ENCODE data around the gene KCNK1.

The KCNK1 gene

DNA sequence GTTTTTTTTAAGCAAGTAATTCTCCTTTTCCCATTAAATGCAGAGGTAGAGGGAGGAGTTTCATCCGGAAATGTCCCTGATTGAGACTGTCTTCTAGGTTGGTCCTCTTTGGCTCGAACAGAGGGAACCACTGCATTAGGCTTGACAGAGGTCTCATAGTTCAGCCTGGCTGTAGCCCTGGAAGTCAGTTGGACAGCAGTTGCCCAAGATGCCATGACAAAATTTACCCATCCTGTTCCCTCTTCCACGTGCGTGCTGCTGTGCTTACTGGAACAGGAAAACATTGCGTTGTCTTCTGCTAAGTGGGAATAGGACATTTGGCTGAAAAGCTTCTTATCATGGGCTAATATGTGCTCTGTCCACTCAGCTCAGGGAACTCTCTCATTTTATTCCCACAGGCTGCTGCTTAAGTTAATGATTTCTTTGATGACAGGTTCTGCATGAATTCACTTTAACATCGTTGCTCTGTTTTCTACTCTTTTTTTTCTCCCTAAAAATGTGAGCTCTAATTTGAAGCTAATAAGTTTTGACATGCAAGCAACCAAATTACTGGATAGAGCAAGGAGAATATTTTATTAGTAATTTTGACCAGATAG is 18.0 kb downstream of the KCNK1 start:
- TF ChIP-seq, protein P1, sequence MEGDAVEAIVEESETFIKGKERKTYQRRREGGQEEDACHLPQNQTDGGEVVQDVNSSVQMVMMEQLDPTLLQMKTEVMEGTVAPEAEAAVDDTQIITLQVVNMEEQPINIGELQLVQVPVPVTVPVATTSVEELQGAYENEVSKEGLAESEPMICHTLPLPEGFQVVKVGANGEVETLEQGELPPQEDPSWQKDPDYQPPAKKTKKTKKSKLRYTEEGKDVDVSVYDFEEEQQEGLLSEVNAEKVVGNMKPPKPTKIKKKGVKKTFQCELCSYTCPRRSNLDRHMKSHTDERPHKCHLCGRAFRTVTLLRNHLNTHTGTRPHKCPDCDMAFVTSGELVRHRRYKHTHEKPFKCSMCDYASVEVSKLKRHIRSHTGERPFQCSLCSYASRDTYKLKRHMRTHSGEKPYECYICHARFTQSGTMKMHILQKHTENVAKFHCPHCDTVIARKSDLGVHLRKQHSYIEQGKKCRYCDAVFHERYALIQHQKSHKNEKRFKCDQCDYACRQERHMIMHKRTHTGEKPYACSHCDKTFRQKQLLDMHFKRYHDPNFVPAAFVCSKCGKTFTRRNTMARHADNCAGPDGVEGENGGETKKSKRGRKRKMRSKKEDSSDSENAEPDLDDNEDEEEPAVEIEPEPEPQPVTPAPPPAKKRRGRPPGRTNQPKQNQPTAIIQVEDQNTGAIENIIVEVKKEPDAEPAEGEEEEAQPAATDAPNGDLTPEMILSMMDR (IDR thresholded peaks at IDR 0.05; ENCODE audit: unreplicated experiment in 3 of 3): no peak
- Mint-ChIP-seq H3K27me3 (ENCODE audit: low read depth) (peaks cover 4% of the 10 kb centered on the region), H3K27ac (peak overlapping the region in 2 of 3 experiments; percentile 75 to 81), H3K4me1 (peaks cover 10% of the 10 kb centered on the region), H3K9me3 (peaks cover 9% of the 10 kb centered on the region), H3K4me3 (peak overlapping the region in 1 of 3 experiments; percentile 24), H3K36me3 (ENCODE audit: low read depth) (peaks cover 9% of the 10 kb centered on the region)

DNA sequence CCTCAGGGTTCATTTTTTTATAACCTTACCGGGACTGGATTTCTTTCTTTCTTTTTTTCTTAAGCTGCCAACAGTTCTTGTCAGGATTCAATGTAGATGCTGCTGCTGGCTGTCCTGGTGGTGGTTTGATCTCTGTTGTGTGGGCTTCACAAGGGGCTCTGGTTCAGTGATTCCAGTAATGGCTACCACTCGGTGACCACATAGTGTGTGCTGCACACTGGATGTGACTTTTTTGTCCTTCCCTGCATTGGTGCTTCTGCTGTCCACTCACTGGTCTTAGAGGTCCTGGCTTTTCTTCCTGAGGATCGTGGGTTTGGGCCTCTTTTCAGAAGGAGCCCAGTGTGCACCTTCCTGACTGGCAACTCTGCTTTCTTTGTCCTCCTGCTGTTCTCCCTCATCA is 18.5 kb downstream of the KCNK1 start:
- TF ChIP-seq, protein P1 (IDR thresholded peaks at IDR 0.05; ENCODE audit: unreplicated experiment in 3 of 3): no peak

DNA sequence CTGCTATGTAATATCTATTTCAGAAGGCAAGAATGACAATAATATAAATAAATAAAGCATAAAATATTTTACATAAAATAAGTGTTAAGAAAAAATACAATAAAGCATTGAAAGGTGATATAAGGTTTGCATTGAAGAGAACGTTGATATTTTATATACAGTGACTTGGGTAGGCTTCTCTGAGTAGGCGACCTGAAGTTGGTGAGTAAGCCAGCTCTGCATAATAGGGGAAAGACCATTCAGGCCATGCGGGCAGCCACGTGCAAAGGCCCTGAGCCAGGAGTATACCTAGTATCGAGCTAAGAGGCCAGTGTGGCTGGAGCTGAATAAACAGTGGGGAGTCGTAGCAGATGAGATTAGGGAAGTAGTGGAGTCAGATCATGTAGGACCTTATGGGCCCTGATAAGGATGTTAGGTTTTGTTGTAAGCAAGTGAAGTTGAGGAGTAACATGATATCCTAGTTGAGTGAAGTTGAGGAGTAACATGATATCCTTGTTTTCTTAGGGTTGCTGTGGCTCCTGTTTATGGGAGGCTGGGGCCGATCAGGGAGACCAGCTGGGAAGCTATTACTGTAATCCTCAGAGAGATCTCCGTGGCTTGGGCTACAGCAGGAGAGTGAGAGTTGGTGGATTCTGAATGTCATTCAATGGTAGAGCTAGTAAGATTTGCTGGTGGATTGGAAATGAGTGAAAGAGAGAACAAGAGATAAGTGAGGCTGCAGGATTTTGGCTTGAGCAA is 22.0 kb downstream of the KCNK1 start:
- Mint-ChIP-seq H3K36me3 (ENCODE audit: low read depth) (peaks cover 9% of the 10 kb centered on the region), H3K27ac (peak overlapping the region in 2 of 3 experiments; percentile 9 to 29), H3K27me3 (ENCODE audit: low read depth) (peaks cover 4% of the 10 kb centered on the region), H3K4me3 (peak overlapping the region in 1 of 3 experiments; percentile 3), H3K4me1 (peaks cover 10% of the 10 kb centered on the region), H3K9me3 (peaks cover 9% of the 10 kb centered on the region)
- TF ChIP-seq, protein P1 (IDR thresholded peaks at IDR 0.05; ENCODE audit: unreplicated experiment in 3 of 3): no peak

More for the DNA sequence above, 18.5 kb downstream of the KCNK1 start:
- H3K4me3 Mint-ChIP-seq: no peak overlapping the region
- H3K36me3 Mint-ChIP-seq (ENCODE audit: low read depth): peaks cover 9% of the 10 kb centered on the region
- peaks cover 9% of the 10 kb centered on the region for H3K9me3 Mint-ChIP-seq
- peak overlapping the region in 2 of 3 experiments; percentile 30 to 81 for H3K27ac Mint-ChIP-seq
- H3K27me3 Mint-ChIP-seq (ENCODE audit: low read depth): peaks cover 4% of the 10 kb centered on the region
- peaks cover 10% of the 10 kb centered on the region for H3K4me1 Mint-ChIP-seq

DNA sequence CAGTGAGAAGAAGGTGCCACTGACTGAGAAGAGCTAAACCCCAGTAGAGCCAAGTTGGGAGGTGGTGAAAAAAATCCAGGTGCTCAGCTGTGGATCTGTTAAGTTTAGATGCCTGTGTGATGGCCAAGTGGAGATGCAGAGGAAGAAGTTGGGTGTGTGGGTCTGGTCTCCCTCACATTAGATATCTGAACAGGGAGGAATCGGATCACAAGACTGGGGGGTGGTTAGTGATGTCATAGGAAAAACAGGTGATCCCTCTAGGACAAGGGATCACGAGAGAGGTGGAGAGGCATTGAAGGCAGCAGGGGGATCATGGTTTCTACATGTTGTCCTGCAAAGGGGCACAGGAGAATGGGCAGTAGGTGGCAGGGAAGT is 22.6 kb downstream of the KCNK1 start:
- TF ChIP-seq, protein P1 (IDR thresholded peaks at IDR 0.05; ENCODE audit: unreplicated experiment in 3 of 3): no peak
- peaks cover 10% of the 10 kb centered on the region for H3K4me1 Mint-ChIP-seq
- peaks cover 4% of the 10 kb centered on the region for H3K27me3 Mint-ChIP-seq (ENCODE audit: low read depth)
- peak overlapping the region in 2 of 3 experiments; percentile 9 to 29 for H3K27ac Mint-ChIP-seq
- peaks cover 9% of the 10 kb centered on the region for H3K36me3 Mint-ChIP-seq (ENCODE audit: low read depth)
- H3K9me3 Mint-ChIP-seq: peaks cover 9% of the 10 kb centered on the region
- no peak overlapping the region for H3K4me3 Mint-ChIP-seq

DNA sequence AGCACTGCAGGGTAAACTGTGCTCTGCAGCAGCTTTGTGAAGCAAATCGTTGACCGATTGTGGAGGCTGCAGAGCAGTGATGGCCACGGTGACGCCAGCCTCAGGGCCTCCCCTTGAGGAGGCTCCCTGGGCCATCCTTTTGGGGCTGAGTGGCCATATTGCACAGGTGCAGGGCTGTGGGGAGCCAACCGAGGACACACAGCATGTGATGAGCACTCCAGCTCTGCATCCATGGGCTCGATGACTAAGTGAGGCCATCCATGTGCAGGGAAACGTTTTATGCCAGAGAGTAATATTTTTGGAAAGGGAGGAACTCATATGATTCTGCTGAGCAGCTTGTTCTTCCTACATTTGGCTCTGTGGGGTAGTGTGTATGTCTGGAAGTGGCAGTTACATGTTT is 24.6 kb downstream of the KCNK1 start:
- Mint-ChIP-seq H3K36me3 (ENCODE audit: low read depth) (peaks cover 9% of the 10 kb centered on the region), H3K9me3 (peaks cover 9% of the 10 kb centered on the region), H3K27ac (no peak overlapping the region), H3K27me3 (ENCODE audit: low read depth) (no peaks in the 10 kb centered on the region), H3K4me3 (no peak overlapping the region), H3K4me1 (peaks cover 10% of the 10 kb centered on the region)
- TF ChIP-seq, protein P1 (IDR thresholded peaks at IDR 0.05; ENCODE audit: unreplicated experiment in 3 of 3): no peak
